ENCODE measurements around the gene NUP210.
"Not testable (repeated sequence)": the region's sequence is repeated elsewhere in the genome, so short reads cannot be mapped to it uniquely, and the experiment has no call there.

NUP210 gene

DNA sequence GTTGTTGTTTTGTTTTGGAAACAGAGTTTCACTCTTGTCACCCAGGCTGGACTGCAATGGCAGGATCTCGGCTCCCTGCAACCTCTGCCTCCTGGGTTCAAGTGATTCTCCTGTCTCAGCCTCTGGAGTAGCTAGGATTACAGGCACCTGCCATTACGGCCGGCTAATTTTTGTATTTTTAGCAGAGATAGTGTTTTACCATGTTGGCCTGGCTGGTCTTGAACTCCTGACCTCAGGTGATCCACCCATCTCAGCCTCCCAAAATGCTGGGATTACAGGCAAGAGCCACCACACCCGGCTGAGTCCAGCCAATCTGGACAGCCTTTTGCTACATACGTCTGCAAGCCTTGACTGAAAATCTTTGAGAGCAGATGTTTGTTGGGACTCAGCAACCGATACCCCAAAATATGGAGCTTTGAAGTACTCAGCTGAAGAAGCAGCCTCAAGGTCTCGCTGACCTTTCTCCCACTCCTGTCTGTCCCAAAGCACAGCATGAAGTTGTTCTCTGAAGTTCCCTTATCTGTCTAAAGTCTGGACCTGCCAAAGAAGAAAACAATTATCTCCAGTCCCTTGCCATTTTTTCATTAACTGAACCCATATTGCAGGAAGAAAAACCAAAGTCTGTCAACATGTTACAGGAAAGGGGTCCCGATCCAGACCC, 9.6 kb upstream of the NUP210 start:
- DNase-seq (ENCODE audit: low read depth): no peak

DNA sequence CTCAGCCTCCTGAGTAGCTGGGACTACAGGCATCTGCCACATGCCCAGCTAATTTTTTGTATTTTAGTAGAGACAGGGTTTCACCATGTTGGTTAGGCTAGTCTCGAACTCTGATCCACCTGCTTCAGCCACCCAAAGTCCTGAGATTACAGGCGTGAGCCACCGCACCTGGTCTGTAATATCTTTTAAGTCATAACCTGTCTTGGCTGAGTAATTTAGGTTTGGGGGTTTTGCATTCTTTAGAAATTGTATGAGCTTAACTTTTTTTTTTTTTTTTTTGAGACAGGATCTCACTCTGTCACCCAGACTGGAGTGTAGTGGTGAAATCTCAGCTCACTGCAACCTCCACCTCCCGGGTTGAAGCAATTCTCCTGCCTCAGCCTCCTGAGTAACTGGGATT, 8.6 kb upstream of the NUP210 start:
- DNase-seq (ENCODE audit: low read depth): not testable (repeated sequence)

DNA sequence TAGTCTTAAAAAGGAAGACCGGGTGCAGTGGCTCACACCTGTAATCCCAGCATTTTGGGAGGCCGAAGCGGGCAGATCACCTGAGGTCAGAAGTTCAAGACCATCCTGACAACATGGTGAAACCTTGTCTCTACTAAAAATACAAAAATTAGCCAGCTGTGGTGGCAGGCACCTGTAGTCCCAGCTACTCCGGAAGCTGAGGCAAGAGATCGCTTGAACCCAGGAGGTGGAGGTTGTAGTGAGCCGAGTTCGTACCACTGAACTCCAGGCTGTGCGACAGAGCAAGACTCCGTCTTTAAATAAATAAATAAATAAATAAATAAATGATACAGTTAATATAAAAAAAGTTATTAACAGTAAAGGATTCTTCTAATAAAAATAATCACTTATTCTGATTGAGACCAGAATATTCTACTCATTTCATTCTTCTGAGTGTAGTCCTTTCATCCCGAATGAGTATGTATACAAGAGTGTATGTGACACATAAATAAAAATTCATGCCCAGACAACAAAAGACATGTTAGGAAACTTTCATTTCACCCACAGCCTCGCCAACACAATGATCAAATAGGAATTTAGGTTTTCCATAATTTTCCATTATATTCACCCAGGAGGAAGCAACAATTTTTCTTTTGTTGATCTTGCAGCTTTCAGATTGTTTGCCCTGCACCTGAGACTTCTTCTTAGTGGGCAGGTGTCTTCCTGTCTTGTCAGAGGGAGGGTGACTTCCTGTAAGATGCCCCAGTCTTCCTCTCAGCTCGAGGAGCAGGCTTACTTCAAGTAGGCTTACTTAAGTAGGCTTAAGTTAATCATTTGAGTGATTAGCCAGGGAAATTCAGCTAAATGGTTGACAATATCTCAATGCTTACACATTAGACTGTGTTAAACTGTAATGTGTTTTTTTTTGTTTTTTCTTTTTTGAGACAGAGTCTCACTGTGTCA, 7.8 kb upstream of the NUP210 start:
- DNase-seq (ENCODE audit: low read depth): no peak

DNA sequence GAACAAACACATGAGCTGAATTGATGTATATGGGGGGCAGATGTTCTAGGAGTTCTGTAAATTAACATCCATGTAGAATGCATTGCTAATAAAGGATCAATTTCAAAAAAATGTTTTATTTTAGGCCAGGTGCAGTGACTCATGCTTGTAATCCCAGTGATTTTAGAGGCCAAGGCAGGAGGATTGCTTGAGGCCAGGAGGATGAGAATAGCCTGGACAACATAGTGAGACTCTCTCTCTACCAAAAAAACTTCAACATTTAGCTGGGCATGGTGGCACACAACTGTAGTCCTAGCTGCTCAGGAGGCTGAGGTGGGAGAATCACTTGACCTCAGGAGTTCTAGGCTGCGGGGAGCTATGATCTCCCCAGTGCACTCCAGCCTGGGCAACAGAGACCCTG, 6.5 kb upstream of the NUP210 start:
- no peak for DNase-seq (ENCODE audit: low read depth)

DNA sequence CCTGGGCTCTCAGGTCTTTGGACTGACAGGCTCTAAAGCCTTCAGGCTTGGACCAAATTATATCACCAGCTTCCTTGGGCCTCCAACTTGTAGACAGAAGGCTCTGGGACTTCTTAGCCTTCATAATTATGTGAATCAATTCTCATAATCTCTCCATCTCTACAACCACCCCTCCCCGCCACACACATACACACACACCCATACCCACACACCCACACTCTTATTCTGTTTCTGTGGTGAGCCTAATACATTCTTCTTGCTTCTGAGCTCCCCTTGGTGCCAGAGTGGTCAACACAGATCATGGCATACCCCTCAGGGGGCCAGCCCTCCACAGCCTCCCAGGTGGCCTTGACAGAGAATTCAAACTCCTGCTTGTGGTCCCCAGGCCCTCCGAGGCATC, 5.6 kb upstream of the NUP210 start:
- no peak for DNase-seq (ENCODE audit: low read depth)

DNA sequence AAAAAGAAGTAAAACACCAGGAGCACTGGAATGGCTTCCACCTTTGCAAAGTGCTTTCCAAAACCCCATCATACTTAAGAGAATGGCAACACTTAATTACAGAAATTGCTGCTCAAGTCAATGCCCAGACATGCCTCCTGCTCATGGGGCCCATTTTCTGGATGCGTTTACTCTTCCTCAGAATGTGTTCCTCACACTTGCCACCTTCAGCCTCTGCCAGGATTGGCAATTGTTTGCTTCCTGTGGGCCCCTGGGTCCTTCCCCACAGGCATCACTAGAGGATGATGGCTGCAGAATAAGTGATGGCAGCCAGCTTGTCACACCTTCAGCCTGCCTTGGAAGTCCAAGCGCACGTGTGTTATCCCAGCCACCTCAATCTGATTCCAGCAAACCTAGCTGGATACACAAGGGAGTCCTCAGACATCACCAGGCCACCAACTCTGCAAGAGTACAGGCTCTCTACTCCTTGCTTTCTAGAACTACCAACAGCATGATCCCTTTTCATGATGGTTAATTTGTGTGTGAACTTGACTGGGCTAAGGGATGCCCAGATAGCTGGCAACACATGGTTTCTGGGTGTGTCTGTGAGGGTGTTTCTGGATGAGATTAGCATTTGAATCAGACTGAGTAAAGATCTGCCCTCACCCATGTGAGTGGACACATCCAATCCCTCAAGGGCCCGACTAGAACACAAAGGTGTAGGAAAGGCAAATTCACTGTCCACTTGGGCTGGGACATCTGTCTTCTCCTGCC, 4.9 kb upstream of the NUP210 start:
- no peak for DNase-seq (ENCODE audit: low read depth)

DNA sequence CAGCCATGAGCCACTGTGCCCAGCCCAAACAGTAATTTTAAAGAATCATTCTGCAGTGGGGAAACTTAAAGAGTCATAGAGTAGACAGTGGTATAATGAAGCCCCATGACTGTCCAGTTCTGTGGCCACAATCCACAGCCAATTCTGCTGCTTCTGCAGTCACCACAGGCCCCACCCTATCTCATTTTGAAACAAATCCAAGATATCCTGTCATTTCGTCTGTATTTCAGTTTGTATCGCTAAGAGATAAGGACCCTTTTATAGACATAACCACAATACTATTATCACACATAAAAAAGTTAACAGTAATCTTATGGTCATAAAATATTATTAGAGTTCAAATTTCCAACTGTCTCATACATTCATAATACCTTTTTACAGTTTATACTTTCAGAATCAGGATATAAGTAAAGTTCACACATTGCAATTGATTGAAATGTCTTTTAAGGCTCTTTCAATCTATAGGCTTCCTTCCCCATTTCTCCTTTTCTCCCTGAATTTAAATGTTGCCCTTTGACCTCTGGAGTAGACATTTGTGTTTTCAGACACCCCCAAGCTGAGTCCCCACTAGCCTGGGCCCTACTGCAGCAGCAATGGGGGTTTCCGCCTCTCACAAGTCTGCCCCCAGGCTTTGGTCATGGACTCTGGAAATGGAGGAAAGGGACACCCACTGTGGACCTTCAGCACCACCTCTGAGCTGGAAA, 4.2 kb upstream of the NUP210 start:
- DNase-seq (ENCODE audit: low read depth): no peak

DNA sequence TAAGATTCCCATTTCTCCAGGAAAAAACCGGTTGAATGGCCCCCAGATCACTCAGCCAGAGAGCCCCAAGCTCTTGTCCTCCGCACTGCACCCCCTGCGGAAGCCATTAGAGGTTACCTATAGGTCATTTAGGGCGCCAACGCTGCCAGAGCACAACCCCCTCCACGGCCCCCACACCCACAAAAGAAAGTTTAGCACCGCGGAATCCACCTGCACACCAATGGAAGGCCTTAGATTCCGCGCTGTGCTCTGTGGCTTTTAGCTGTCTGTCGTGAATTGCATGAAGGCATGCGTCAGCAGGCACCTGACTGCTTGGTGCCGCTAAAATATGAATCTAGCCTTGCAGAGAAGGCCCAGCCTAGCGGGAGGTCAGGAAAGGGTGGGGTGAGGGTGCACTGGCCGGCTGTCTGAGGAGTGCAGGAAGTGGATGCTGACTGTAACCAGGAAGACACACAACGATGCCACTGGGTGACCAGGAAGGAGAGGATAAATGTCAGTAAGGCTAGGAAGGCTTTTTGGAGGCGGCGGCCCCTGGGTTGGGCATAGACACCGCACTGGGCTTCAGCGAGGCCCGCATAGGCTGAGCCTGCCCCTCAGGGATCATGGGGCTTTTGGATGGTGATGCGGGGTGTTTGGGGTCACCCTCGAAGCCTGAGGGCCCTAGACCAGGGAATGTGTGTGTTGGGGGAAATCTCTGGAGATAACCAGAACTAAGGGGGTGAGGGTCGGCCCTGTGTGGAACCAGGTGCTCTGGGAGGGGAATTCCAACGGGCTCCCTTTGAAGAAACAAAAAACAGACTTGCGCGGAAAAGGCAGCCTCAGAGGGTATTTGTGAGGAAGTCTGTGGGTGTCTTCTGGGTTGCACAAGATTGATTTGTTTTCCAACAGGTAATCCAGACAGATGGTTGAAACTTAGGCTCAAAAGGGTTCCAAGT, 976 bp upstream of the NUP210 start:
- peak; percentile 47 for DNase-seq (ENCODE audit: low read depth)

DNA sequence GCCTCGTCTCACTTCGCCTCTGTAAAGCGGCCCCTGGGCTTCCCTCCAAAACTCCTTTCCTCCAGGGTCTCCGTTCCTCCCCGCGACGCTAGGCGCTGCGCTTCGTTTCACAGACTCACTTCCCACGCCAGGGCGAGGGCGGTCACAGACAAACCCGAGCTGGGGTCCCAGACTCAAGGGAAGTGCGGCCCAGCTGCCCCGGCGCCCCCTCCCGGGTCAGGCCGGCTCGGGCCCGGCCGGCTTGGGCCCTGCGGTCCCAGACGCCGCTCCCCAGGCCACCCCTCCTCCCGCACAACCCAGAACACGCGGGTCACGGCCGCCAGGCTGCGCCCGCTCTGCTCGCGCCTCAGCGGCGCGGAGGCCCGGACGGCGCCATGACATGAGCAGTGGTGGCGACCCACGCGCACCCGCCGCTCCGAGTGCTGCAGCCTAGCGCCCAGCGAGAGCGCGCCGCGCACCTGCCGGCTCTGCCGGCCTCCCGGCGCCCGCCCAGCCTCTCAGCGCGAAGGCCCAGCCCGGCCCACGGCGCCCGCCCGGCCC, 547 bp downstream of the NUP210 start:
- no peak for DNase-seq (ENCODE audit: low read depth)

DNA sequence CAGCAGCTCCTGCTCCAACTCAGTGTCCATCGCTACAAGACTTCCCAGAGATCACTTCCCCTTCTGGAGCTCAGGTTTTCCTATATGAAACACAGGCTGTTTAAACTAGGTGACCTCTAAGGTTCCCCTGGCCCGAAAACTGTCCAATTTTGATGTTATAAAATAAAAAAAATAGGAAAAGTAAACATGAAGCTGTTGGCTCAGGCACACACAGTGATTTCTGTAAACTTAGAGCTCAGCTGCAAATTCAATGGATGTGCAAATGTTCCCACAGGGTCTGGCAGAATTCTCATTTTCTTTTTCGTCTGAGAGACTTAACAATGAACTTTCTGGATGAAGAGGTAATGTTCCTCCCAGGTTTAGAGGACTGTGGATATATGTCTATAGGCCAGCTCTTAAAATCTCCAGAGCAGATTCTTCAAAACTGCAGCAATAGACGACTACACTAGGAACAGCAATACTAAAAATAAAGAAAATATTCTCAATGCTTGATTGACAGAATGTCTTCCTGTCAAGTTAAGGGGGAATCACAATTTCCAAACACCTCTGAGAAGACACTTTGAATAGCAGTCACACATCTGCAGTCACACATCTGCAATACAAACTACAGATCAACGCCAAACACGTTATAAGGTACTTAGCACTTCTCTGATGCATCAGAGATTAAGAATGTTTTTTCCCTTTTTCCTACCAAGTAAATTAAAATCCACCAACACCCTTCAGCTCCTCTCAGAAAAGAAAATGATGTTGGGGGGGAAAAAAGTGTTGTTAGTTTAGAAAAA, 2.8 kb downstream of the NUP210 start:
- DNase-seq (ENCODE audit: low read depth): no peak

DNA sequence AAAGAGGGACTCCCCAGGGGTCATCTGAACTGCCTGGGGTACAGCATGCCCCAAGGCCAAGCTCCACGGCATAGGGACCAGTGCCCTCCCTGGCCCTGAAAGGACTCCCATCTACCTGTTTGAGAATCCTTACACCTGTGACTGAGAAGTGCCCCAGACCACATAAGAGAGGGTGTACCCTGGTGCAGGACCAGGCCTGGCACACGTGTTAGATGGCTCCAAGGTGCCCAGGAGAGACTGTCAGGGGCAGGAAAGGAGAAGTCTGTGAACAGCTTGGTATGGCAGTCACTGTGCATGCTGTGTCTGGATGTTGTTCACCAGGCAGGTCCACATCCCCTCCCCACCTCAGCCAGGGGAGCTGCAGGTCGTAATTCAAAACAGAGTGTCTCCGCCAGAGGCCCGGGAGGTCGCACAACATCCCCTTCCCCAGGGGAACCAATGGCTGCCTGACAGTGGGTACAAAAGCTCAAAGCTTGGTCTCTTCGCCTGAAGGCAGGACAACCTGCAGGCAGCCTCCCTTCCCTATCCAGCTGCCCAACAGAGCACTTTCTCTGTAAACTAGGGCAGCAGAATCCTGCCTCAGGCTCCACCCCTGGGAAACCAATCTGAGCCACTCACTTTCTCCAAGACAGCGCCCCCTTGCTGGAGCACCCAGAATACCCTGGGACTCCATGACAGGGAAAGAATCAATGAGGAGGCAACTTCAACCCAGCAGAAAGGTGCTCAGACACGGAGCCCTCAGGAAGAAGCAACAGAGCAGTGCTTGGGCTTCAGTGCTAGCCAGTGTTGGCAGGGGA, 3.9 kb downstream of the NUP210 start:
- DNase-seq (ENCODE audit: low read depth): no peak

DNA sequence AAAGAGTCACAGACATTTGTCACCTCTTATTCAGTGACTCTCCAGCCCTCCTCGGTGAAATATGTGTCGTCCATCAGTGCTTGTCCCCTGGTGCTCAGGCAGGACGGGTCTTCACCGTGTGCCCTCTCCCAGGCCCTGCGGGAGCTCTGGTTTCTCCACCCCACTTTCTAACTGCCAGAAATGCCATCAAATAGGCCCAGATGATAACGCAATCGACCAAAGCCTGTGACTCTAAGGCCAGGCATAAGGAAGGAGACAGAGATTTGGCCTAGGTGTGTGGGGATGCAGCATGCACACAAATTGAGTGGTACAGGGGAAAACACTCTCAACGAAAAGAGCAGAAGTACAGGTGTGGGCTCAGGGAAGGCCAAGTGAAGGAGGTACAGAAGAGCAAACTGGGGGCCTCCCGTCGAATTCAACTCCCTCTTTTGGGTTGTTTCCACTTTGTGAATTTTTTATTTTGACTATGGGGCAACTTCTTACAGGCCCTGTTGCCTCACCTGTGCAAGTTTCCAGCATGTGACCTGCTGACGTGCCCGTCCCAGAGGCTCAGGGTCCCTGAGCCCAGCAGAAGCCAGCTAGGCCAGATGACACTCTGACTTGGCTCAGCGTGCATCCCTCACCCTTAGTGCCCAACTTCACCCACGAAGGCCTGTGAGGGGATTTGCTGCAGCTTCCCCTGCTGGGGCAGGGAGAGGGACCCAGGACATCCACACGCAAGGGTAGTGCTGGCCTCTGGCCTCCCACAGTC, 4.7 kb downstream of the NUP210 start:
- no peak for DNase-seq (ENCODE audit: low read depth)

DNA sequence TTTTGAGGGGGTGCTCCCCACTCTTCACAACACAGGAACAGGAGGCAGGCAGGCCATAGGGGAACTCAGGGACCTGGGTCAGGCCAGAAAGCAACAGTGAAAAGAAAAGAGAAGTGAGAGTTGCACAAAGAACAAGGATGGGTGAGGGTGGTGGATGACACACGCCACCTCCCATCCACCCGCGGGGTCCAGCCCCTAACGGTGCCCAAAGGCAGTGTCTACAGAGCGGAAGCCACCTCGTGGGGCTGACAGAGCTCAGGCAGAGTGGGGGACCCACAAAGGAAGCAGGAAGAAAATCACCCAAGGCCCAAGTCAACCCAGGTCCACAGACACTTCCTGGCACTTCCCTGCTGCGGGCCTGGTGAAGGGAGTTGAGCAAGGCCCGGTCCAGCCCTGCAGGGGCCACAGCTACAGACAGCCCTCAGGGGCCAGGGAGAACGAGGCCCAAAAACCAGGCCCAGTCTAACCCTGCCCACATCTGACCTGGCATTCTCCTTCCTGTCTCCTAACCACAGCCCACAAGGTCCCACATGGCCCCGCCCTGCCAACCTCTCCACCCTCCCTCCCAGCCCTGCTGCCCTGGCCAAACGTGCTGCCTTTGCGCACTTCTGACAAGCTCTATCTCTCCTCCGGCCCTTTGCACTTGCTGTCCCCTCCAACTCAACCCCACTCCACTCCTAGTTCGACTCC, 5.9 kb downstream of the NUP210 start:
- DNase-seq (ENCODE audit: low read depth): no peak

DNA sequence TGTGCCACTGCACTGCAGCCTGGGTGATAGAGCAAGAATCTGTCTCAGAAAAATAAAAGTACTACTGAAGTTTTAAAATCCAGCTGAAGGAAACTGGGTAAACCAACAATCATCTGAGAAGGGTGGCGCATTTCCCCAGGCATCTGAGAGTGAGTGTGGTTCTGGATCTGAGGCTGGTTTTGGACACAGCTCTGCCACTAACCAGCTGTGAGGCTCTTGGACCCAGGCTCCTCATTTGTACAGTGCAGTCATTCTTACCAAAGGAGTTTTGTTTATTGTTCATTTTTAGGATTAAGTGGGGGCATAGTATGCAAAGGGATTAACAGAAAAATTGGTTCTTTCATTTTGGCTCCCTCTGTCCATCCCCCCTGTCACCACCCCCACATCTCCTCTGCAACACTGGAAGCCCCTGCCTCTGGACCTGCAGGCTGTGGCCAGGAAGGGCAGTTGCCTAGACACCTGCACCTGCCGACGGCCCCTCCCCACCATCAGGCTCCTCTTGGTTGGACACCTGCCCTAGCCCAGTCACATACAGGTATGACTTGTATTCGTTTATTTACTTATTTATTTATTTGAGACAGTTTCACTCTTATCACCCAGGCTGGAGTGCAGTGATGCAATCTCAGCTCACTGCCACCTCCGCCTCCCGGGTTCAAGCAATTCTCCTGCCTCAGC, 8.8 kb downstream of the NUP210 start:
- no peak for DNase-seq (ENCODE audit: low read depth)

DNA sequence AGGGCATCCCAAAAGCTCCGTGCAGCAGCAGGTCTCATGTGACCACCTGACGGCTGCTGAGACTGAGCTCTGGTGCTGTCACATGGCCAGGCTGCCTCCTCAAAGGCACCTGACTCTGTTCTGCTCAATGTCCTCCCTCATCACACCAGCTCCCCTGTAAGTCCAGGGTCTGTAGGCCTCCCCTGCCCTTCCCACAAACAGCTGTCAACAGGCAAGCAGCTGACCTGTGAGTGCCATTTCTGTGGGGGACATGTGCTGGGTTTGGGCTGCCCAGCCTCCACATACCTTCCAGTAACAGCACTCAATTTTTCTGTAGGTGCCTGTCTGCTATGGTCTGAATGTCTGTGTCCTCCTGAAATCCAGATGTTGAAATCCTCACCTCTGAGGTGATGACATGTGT, 11.2 kb downstream of the NUP210 start:
- no peak for DNase-seq (ENCODE audit: low read depth)

DNA sequence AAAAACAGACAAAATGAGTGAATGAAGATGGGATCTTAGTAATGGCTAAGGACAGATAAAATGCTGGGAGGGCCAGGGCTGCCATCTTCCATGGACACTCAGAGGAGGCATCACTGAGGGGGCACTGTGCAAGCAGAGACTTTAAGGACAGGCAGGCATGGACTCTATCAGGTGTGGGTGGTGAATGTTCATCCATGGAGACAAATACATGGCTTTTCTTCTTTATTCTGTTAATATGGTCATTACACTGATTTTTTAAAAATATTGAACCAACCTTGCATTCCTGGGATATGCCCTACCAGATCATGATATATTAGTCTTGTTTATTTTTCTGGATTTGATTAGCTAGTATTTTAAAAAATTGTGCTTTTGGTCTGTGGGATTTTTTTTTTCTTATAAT, 12.2 kb downstream of the NUP210 start:
- no peak for DNase-seq (ENCODE audit: low read depth)

DNA sequence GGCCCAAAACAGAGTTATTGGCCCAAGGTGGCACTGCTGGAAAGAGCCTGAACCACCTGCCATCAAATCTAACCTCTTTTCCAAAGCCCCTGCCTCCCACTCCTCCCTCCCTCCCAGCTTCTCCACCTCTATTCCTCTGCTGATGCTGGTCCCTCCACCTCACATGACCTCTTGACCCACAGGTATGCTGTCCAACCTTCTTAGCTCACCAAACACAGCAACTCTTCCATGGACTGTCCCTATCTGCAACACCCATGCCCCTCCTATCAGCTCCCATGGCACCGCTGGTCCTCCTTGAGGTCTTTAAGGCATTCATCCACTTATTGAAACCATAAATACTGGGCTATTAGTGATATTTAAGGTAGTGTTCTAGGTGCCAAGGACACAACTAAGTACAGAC, 12.6 kb downstream of the NUP210 start:
- no peak for DNase-seq (ENCODE audit: low read depth)

All from stimulated activated CD8-positive, alpha-beta memory T cell treated with anti-CD3 and anti-CD28 coated beads, Interleukin-15, amount 100 ng/mL, for 1 hour (primary cell).